Natural killer cell (primary cell): ENCODE measurements around the gene POC1B. TPM values are rescaled to one million over a fixed set of nuclear protein-coding genes. Genes with fewer than 3 reads are reported as not detected.

Source experiments
- ATAC-seq, 3 donors: fragments of 150-1000 bp in 2 of 3; fragments of 200-7000 bp in 1 of 3; cut with Tn5 transposase; 1 replicate in 1 of 3; 2 replicates in 2 of 3; pipeline ENCODE4 v1.10.0; 2021; ENCODE audit warnings: mild to moderate bottlenecking in 2 of 3, moderate library complexity in 2 of 3
- DNase-seq, 2 donors: peaks; one replicate each; pipeline versions ENCODE4 v3.0.0 to v3.0.0-alpha.2; 2013 to 2021; ENCODE audit warnings: mixed read lengths in 1 of 2
- H3K27ac ChIP-seq: one replicate; pipeline ENCODE4 v1.5.1; 2013; ENCODE audit warnings: mild to moderate bottlenecking, low read length
- H3K27me3 ChIP-seq: one replicate; pipeline ENCODE4 v1.6.1; 2013; ENCODE audit warnings: low read length; ENCODE audit not compliant: control insufficient read depth, insufficient read depth
- H3K36me3 ChIP-seq: one replicate; pipeline ENCODE4 v1.6.1; 2013; ENCODE audit warnings: low read length; ENCODE audit not compliant: control insufficient read depth, insufficient read depth
- H3K4me1 ChIP-seq: one replicate; pipeline ENCODE4 v1.6.1; 2013; ENCODE audit warnings: low read length; ENCODE audit not compliant: control insufficient read depth, insufficient read depth
- H3K4me3 ChIP-seq: one replicate; pipeline ENCODE4 v1.5.1; 2013; ENCODE audit warnings: low read length
- H3K9me3 ChIP-seq: one replicate; pipeline ENCODE4 v1.6.1; 2013; ENCODE audit warnings: low read length; ENCODE audit not compliant: control insufficient read depth, insufficient read depth
- H3K27ac Mint-ChIP-seq, 2 donors: one replicate each; pipeline ENCODE4 v1.8.0; 2022; ENCODE audit warnings: mild to moderate bottlenecking in 2 of 2, mixed read lengths in 2 of 2, moderate library complexity in 1 of 2
- H3K27me3 Mint-ChIP-seq, 2 donors: one replicate each; pipeline ENCODE4 v1.8.0; 2022; ENCODE audit warnings: low read depth in 2 of 2, mixed read lengths in 2 of 2
- H3K36me3 Mint-ChIP-seq: one replicate; pipeline ENCODE4 v1.8.0; 2022; ENCODE audit warnings: mixed read lengths
- H3K4me1 Mint-ChIP-seq, 2 donors: one replicate each; pipeline ENCODE4 v1.8.0; 2022; ENCODE audit warnings: mixed read lengths in 2 of 2
- H3K4me3 Mint-ChIP-seq: one replicate; pipeline ENCODE4 v1.8.0; 2022; ENCODE audit warnings: mild to moderate bottlenecking, moderate library complexity, mixed read lengths
- H3K9me3 Mint-ChIP-seq, 2 donors: one replicate each; pipeline ENCODE4 v1.8.0; 2022; ENCODE audit warnings: mixed read lengths in 2 of 2
- CTCF ChIP-seq: fragments of 200-600 bp; IDR thresholded peaks from one replicate; pipeline ENCODE4 v1.8.0; 2022; ENCODE audit warnings: antibody characterized with exemption
- WGBS: methylation state at CpG from one replicate; pipeline ENCODE4 v1.1.7; 2013; ENCODE audit warnings: missing lambda C conversion rate; ENCODE audit not compliant: insufficient coverage; 5-methylcytosine and 5-hydroxymethylcytosine counted together
- intact Hi-C: fragments of 100-400 bp; cut with micrococcal nuclease; formaldehyde crosslinking; loops from one replicate; pipeline ENCODE4 v1.14.2; 2022
- total RNA-seq, 4 donors: library from RNA; stranded (reverse); fragments of 120-200 nt in 1 of 4; gene quantifications; one replicate each; pipeline versions ENCODE4 v1.2.3 to v1.2.4, GENCODE V29; 2013 to 2022

Gene POC1B
- total RNA-seq, 3 donors from 2014 or later (not counting 1 experiment from before 2014, with no cell fraction given) = 29.8 to 40.9 (median 38.0) TPM

GRCh38 chr12:89392391-89392790 is 133.5 kb downstream of the POC1B start:
- Histone ChIP-seq H3K4me3 (no peak overlapping the region), H3K4me1 (peaks cover 4% of the 10 kb centered on the region), H3K27me3 (no peaks in the 10 kb centered on the region), H3K27ac (no peak overlapping the region), H3K9me3 (no peaks in the 10 kb centered on the region), H3K36me3 (no peaks in the 10 kb centered on the region)
- ATAC-seq (no peak), DNase-seq (no peak)
- H3K9me3 Mint-ChIP-seq = no peaks in the 10 kb centered on the region
- no peaks in the 10 kb centered on the region for H3K27me3 Mint-ChIP-seq
- no peak overlapping the region for H3K4me3 Mint-ChIP-seq
- 100% methylated on average over 2 of the region's 3 CpGs for WGBS
- TF ChIP-seq CTCF = no peak
- intact Hi-C loops = no loop called here
- peaks cover 24% of the 10 kb centered on the region in 2 donors for H3K4me1 Mint-ChIP-seq
- H3K36me3 Mint-ChIP-seq = no peaks in the 10 kb centered on the region
- no peak overlapping the region for H3K27ac Mint-ChIP-seq

GRCh38 chr12:89391726-89392336 is 134.0 kb downstream of the POC1B start:
- Histone ChIP-seq H3K27me3 (no peaks in the 10 kb centered on the region), H3K27ac (no peak overlapping the region), H3K4me3 (no peak overlapping the region), H3K9me3 (no peaks in the 10 kb centered on the region), H3K36me3 (no peaks in the 10 kb centered on the region), H3K4me1 (no peaks in the 10 kb centered on the region)
- no peak for TF ChIP-seq CTCF
- no peak overlapping the region for H3K4me3 Mint-ChIP-seq
- intact Hi-C loops = no loop called here
- H3K9me3 Mint-ChIP-seq = no peaks in the 10 kb centered on the region
- 98% methylated on average over 6 of the region's 6 CpGs for WGBS
- DNase-seq = no peak
- no peaks in the 10 kb centered on the region for H3K36me3 Mint-ChIP-seq
- no peak overlapping the region for H3K27ac Mint-ChIP-seq
- peaks cover 23 to 24% of the 10 kb centered on the region in 2 donors for H3K4me1 Mint-ChIP-seq
- ATAC-seq = no peak
- no peaks in the 10 kb centered on the region for H3K27me3 Mint-ChIP-seq

- H3K27me3 ChIP-seq = no peaks in the 10 kb centered on the region
- DNase-seq (no peak), ATAC-seq (no peak)
- H3K36me3 Mint-ChIP-seq = no peaks in the 10 kb centered on the region
- no peaks in the 10 kb centered on the region for H3K9me3 ChIP-seq
- no peak for TF ChIP-seq CTCF
- H3K4me3 Mint-ChIP-seq = no peak overlapping the region
- no peaks in the 10 kb centered on the region for H3K4me1 ChIP-seq
- no peak overlapping the region for H3K4me3 ChIP-seq
- H3K27ac ChIP-seq = no peak overlapping the region
- intact Hi-C loops = no loop called here
- no peaks in the 10 kb centered on the region for H3K27me3 Mint-ChIP-seq
- H3K9me3 Mint-ChIP-seq = no peaks in the 10 kb centered on the region
- H3K36me3 ChIP-seq = no peaks in the 10 kb centered on the region
- peak overlapping the region in 1 of 2 donors; percentile 9 for H3K27ac Mint-ChIP-seq
- 91% methylated on average over 3 of the region's 3 CpGs for WGBS
- peaks cover 18 to 24% of the 10 kb centered on the region in 2 donors for H3K4me1 Mint-ChIP-seq
Observed at GRCh38 chr12:89390802-89391673, 134.8 kb downstream of the POC1B start.
